GM15510 (cell line): Measurements from ENCODE around the gene DPP6.

Experiments
- POLR2A ChIP-seq: IDR thresholded peaks from 3 replicates; pipeline ENCODE4 v1.6.1; 2011; ENCODE audit warnings: borderline replicate concordance; ENCODE audit not compliant: insufficient read length; ENCODE audit errors: extremely low read depth

The DPP6 gene

DNA sequence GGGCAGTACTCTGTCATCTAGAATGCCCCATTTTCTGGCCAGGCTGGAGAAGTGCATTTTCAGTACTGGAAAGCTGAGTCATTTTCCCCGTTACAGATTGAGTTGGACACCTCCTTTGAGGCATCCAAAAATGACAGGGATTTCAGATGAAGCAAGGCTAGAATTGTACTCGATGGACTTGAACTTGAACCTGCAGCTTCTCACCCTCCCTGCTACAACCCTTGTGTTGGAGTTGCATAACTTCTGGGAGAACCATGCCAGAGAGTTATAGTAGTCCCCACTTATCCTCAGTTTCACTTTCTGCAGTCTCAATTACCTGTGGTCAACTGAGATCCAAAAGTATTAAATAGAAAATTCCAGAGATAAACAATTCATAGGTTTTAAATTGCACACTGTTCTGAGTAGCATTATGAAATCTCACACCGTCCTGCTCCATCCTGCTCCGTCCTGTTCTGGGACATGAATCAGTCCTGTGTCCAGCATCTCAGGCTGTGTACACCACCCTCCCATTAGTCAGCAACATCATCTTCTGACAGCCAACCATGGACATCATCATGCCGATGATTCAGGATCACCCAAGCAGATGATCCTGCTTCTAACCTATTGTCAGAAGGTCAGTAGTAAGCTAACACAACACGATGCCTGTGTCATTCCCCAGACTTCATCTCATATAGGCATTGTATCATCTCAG is 363.7 kb downstream of the DPP6 start:
- no peak for TF ChIP-seq POLR2A

DNA sequence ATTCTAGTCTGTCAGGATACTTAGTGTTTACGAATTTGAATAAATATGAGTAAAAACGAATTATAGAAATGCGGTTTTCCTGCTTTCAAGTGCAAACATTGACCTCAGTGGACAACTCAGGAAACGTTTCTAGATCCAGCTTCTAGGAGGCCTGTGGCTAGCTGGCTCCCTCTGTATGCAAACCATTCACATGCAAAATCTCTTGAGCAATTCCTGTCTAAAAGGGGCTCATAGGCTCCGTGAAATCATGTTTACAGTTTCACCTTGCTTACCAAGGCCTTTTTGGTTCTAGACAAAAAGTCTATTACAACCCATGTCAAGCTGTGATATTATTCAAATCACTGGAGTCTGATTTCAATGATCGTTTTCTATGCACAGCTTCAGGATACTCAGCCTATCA is 364.5 kb downstream of the DPP6 start:
- no peak for TF ChIP-seq POLR2A

DNA sequence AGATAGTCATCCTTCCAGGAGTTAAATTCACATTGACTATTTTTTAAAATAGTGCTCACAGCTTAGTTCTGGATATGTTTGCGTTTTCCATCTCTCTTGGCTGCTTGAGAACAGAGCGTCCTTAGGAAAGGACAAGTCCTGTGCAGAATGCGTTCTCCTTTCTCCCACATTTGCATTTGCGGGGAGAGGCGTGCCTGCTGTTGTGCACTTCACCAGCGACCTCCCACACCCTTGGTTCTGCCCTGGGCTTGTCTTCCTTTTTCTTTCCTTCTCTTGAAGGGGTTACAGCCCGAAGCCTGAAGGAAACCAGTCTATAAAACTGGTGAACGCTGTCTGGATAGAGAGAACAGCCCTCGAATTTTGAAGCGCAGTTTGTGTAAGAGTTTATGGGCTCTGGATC is 367.1 kb downstream of the DPP6 start:
- no peak for TF ChIP-seq POLR2A

DNA sequence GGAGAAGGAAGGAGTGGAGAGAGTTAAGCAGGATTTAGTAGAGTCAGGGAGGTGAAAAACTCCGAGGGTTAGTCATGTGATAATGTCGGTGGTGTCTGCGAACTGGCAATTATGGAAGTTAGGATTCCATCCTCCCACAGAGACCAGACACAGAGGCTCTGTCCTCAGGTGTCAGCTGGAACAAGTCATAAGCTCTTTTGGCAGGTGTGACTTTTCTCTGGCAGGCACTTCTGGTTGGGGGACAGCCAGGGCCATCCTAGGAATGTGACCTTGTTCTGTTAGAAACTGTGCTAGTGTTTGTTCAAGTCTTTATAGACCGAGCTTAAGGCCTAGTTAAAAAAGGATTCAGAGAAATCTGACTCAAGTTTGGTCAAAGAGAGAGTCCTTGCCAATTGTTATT is 371.0 kb downstream of the DPP6 start:
- TF ChIP-seq POLR2A, result no peak

DNA sequence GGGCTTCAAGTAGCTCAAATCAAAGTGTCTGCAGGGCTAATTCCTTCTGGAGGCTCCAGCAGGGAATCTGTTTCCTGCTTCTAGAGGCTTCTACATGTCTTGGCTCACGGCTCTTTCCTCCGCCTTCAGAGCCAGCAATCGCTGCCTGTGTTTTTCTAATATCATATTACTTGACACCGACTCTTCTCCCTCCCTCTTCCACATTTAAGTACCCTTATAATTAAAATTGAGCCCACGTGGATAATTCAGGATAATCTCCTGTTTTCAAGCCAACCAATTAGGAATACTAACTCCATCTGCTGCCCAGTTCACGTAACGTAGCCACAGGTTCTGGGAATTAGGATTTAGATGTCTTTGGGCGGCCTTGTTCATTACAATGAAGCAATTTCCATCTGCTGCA is 372.2 kb downstream of the DPP6 start:
- no peak for TF ChIP-seq POLR2A

DNA sequence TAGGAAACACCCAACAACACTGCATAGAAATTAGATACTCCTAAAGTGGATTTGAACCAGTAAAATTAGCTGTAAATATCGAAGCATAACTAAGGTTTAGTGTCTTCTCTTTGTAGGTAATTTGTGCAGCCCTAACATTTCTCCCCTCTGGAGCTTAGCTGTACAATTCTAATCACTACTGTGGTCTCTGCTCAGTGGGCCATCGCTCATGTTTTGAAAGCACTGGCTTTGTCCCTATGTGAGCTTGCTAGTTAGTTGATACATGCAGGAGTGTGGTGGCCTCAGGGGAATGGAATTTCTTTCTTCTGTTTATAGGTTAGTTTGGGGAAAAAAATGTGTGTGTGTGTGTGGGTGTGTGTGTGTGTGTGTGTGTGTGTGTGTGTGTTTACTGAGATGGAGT is 373.1 kb downstream of the DPP6 start:
- no peak for TF ChIP-seq POLR2A

DNA sequence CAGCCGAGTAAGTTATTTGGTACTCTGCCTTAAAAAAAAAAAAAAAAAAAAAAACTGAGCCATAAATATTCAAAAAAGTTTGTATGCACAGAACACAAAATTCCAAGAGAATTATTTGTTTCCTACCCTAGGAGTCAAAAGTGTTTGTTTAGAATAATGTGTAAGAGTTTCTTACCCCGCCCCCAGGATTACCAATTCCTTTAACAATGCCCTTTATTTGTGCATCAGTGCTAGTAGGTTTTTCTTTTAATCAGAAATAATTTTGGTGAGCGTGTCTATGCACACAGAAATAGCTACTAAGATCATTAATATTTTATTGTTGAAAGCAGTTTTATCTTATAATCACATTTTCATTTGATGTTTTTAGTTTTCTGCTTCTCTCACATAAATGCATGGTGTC is 374.6 kb downstream of the DPP6 start:
- no peak for TF ChIP-seq POLR2A

DNA sequence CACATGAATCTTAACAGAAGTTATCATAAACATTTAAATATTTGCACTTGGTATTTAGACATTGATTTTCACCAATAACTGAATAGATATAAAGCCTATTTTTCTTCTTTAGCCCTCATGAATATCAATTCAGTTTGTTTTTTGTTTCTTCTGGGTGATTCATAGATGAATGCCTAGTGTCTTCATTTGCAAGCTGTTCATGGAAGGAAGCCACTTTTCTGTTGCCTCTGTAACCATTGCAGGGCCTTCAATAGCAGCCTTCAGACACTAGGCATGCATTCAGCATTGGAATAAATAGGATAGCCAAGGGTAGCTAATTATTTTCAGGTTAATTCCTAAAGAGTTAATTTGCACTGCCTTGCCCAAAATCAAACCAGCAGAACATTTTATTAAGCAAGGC is 375.3 kb downstream of the DPP6 start:
- TF ChIP-seq POLR2A, result no peak

DNA sequence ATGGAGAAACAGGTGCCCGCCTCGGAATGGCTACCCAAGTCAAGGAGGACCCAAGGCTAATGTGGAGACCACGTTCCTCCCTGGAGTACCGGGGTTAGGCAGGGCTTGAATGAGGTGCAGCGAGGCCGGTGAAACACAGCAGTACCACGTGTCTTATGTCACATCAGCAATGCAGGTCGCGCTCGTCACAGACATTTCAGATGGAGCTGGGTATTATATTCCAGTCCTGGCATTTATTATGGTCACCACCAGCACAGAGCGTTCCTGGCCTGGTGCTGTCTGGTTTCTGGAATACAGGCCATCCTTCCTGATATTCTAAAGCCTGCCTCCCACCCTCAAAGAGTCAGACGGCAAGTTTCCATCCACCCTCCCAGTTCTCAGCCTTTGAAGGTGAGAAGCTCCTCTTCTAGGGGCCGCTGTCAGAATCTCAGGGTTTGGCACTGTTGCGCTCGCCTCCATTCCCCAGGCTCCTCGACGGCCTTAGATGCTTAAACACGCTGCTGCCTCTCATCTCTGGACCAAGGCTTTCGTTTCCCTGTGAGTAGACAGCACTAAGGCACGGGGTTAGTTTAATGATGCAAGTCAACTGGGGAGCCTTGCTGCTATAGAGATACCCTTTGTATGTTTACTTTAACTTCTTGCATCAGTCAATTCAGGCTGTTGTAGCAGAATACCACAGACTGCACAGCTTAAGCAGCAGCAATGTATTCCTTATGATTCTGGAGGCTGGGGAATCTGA is 377.6 kb downstream of the DPP6 start:
- no peak for TF ChIP-seq POLR2A

DNA sequence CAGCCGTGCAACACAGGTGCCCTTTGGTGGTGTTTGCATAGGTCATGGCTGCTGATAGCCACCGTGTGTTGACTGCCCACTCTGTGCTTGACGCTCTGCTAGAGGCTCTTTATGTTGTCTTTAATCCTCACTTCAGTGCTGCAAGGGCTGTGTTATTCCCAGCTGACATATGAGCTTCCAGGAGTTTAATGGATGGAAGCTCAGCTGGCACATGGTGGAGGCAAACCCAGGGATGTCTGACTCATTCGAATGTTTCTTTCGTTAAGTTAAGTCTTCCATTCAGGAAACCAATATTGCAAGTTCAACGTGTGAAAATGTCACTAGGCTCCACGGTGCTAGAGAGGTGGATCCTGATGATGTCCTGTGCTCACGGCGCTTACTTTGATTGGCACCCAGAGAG is 378.4 kb downstream of the DPP6 start:
- no peak for TF ChIP-seq POLR2A

DNA sequence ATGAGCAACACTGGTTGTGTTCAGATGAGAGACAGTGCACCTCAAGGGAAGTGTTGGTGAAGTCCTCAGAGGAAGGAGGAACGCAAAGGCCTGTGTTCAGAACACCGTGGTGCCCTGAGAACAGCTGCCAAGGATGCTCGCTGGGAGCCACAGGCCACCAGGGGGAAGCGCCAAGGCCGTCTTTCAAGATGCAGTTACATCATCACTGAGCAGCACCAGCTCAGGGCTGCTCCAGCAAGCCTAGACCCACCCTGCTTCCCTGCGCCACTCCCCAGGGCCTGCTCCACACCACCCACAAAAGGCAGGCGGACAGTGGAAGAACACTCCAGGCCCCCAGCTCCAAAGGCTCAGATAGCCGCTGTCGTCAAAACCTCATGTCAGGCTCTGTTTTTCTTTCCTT is 378.8 kb downstream of the DPP6 start:
- no peak for TF ChIP-seq POLR2A

DNA sequence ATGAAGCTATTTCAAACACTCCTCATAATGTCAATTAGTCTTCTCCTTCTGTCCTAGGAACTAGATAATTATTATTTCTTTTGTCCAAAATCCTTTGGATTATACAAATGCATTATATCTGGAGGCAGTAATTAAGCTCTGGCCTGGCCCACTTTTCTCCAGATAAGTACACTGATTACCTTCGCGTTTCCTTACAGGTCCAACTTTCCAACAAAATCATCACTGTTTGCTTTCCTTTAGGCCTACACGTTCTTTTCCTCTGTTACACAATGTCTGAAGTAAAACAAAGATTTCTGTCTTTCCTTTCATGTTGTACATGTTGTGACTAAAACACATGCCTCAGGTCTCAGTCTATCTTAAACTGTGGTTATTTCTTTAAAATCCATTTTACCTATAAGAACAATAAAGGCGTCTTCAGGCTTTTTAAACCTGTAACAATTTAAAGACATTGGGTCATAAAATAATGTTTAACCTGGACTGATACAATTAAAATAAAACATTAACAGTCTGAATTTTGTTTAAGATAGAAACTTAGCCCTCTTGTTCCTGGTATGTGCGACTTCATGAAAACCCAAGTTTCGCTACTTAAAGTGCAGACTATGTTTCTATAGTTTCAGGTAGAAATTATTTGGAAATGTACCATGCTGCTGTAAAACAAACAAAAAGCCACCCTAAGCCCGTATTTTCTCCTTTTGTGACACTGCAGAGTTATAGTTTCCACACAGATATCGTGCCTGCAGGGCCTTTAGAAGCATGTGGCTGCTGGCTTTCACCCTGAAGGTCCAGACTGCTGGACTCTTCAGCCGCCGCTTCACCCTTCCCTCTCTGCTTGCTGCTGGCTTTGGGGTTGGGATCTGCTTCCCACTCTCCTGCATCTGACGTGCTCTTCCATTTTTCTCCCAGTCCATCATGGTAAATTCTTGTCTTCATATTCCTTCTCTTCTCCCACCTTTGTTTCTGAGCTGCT is 381.7 kb downstream of the DPP6 start:
- TF ChIP-seq POLR2A, result no peak

DNA sequence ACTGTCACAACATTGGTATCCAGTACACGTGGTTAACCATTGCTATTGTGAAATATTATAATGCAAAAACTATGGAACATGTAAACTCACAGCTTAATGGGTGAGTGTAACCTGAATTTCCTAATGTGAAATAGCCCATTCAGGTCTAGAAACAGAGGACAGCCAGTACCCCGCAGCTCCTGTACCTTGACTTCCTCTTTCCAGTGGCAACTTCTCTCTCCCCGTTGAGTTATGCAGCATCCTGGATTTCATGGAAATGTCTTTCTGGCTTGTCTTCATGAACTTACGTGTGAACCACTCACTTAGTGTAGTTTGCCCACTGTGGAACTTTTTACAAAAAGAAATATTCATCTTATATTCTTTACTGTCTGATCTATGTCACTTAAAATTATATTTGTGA is 384.4 kb downstream of the DPP6 start:
- TF ChIP-seq POLR2A, result no peak

DNA sequence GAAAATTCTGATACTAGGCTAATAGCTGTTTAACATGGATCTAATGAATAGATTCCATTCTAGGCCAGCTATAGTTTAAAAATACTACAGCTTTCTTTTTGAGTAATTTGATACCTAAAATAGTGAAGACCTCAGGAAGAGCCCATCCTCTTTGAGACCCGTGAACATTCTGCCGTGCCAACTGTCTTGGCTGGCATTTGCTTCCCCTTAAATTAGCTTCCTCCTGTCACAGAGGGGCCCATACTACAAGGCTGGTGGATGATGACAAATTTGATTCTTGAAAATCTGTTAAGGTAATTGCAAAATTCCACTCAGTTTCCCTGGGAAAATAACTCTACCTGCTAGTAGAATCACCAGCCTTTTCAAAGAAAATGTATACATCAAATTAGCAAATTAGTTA is 385.0 kb downstream of the DPP6 start:
- TF ChIP-seq POLR2A, result no peak

DNA sequence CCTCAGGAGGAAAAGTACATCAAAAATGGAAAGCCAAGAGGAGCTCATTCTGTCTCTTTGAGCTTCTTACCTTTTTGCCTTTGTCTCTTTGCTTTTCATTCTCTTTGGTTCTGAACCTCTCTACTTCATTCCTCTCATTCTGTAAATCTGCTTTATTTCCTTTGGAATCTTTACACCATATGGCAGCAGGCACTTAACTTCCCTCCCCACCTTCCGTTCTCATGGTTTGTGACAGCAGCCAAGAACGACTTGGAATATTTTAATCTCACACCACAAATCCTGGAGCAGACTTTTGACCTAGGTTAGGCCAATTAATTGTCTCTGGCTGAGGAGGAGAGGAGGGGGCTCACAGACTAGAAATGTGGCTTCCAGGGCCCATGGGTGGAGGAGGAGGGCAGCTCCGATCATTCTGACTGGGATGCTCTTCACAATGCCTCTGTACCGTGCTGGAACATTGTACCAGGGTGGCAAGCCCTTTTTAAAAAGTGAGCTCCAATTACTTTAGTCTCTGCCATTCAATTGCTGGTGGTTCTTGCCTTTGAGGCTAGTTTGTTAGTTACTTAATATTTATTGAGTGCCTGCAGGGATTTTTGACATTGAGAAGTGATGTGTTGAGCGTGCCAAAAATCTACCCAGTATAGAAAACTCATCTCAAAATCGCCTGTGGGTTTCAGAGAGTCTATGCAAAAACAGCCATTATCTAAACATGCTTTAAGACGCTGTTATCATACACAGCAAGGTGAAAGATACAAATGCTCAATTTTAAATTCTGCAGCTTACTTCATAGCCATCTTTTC is 386.6 kb downstream of the DPP6 start:
- TF ChIP-seq POLR2A, result no peak

DNA sequence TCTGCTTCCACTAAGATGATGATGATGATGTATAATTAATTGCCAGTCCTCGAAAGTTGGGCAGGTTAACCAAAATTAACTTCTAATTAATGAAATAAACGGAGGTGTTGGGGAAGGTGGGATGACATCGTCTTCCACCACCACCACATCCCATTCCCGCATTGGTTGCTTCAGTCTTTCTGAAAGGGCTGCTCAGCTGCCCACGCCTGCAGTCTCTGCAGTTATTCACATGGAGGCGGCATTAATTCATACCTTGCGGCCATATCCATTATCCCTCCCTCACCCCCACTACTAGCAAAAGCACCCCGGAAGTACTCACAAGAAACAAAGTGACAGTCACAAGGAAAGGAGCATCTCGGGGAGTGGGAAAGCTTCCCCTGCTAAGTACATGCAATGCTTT is 387.9 kb downstream of the DPP6 start:
- TF ChIP-seq POLR2A, result no peak

DNA sequence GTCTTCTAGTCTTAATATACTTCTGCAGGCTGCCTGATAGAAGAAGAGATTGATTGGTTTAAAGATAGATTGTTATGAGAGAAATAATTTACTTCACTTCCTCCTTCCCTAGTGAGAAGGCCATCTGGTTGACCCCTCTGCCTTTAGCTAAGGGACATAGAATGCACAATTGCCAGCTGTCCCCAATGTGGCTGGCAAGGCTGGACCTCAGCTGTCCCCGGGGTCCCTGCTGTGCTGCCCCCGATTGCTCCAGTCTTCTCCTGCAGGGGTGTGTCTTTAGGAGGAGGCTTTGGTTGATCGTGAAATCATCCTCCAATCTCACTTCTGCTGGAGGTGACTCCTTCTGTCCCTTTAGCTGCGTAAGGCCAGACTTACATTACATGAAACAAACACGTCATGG is 388.5 kb downstream of the DPP6 start:
- no peak for TF ChIP-seq POLR2A
